Activated CD4-positive, CD25-positive, alpha-beta regulatory T cell treated with anti-CD3 and anti-CD28 coated beads, Interleukin-2, amount 50 U/mL, for 24 hours (primary cell): ENCODE data around the gene TNFRSF14.

Source experiments
- ATAC-seq, 2 donors: fragments of 150-1000 bp; cut with Tn5 transposase; one replicate each; pipeline ENCODE4 v1.10.0; 2021; ENCODE audit warnings: mild to moderate bottlenecking in 1 of 2, moderate library complexity in 1 of 2

Gene TNFRSF14

DNA sequence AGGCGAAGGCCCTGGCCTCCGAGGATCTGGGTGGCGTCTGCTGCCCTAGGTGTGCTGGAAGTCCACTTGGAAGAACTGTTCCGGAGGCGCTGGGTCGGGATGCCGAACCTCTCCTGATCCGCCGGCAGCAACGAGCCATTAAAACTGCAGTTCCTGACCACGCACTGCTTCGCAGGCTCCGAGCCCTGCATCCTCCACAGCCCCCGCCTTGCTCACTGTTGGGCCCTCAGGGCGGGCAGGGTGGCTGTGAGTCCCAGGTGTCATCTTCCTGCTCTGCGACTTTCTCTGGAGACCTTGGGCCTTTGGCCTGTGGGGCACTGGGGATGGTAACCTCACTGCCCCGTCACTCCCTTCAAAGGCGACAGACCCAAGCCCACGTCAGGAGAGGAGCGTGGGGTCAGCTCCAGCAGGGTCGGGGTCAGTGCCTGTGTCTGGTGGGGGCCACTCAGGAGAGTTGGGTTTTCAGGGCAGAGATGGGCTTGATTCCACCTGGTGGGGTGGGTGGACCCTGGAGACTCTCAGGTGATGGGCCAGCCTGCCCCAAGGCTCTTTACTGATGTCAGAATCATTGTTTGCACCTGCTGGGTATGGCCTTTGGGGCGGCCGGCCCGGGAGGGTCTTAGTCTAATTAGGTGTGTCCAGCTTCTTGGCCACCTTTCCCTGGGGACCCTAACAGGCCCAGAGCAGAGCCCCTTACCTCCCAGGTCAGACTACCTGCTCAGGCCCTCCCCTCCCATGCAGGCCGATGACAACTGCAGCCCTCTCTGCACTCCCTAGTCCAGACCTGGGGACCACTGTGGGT lies 33.5 kb downstream of the TNFRSF14 start:
- no peak for ATAC-seq

DNA sequence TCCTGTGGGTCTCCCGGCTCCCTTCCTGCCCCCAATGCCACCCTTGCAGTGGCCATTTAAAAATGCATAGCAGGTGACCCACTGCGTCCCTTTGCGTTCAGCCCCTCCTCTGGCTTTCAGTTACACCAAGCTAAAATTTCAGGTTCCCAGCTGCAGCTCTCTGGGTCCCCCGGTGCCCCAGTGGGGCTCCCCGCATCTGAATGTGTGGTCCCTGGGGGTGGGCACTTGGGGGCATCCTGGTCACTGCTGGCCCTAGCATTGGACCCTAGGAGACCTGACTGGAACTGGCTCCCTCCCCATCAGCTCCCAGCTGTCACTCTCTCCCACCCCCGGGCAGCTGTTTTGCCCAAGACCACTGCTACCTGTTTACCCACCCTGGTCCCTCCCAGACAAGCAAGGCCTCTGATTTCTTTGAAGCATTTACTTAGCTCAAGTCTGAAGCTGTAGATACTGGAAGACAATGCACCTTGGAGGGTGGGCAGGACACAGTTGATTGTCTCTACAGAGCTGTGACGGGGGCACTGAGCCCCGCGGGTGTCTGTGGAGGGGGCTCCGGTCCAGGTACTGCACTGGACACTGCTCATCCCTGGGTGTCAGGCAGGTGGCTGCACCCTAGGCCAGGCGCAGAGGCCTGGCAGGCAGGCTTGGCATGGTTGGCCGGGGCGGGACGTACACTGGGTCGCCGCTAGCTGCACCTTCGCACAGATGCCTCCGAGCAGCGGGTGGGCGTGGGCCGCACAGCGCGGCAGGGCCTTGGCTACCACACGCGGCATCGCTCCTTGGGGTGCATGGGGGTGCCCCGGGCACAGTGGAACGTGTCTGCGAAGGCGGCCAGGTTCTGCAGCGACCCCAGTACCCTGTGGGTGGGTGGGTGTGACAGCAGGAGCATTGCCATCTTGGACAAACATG lies 34.3 kb downstream of the TNFRSF14 start:
- no peak for ATAC-seq

DNA sequence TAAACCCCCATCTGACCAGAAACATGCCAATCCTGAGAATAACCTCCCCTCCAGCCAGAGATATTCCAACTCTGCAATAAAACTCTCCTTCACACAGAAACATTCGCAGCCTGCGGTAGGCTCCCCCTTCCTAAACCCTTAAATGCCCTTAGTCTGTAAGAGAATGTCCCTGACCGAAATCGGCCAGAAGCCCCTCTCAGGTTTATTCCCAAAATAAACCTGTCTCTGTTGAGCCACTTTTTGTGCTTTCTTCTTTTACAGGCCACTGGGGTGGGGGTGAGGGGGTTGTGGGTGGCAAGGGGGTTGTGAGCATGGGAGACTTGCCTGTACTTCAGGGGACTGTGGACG lies 35.0 kb downstream of the TNFRSF14 start:
- no peak for ATAC-seq

DNA sequence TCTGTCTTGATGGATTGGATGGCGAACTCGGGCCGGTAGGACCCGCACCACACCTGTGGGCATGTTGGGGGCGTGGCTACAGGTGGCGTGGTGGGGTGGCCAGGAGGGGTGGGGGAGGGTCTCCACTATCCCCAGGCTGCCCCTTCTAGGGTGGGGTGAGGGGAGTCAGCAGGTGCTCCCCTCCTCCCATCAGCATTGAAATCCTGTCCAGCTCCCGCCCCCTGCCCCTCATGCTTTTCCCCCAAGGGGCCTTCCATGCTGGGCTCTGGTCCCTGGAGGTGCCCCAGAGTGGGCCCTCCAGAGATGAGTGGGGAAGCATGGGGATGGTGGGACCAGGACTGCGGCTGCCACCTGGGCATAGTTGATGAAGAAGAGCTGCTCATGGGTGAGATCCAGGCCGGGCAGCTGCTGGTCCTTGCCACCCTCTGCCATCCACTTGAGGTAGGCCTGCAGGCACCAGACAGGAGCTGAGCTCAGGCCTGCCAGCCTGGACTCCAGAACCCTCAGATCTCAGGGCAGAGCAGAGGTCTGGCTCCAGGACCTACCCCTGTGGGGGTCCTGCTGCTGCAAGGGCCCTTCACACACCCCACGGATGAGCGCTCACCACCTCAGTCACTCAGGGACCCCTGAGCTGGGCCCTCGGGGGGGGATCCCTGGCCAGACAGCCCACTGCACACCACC lies 35.5 kb downstream of the TNFRSF14 start:
- ATAC-seq, result no peak

DNA sequence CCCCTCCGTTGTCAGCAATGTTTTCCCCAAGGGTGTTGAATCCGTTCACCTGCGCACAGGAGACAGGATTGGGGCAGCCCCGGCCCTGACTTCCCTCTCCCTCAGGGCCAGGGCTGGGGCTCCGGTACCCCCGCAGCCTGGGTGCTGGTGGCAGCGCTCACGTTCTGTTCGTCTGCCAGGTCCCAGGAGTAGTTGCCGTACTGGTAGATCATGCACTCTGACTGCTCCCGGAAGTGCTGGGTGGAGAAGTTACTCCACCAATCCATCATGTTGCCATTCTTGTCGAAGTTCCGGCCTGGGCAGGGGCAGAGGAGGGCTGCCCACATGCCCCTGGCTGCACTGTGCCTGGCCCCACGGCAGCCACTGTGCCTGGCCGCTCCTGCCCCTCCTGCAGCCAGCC lies 36.5 kb downstream of the TNFRSF14 start:
- peak in 1 of 2 donors; percentile 27 for ATAC-seq

DNA sequence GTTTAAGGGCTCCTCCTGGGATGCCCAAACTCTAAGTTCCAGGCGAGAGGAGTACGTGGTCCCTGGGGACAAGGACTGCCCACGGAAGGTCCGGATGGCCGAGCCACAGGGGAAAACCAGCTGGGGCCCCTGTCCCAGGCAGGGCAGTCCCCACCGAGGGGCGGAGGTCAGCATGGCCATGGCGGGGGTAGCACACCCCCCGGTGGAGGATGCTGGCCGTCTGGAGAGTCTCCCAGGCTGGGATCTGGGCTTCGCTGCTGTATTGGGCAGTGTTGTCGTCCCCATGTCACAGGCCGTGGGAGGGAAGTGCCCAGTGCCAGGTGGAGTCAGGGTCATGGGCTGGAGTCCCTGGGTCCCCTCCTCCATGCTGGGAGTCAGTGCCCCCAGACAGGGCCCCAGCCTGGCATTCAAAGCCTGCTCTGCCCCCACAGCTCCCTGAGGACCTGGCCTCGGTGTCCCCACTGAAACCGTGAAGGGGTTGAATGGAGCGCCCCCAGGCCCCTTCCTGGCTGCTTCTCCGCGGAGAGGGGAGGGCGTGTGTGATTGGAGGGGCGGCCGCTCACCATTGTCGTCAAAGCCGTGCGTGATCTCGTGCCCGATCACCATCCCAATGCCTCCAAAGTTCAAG lies 37.2 kb downstream of the TNFRSF14 start:
- ATAC-seq, result no peak

DNA sequence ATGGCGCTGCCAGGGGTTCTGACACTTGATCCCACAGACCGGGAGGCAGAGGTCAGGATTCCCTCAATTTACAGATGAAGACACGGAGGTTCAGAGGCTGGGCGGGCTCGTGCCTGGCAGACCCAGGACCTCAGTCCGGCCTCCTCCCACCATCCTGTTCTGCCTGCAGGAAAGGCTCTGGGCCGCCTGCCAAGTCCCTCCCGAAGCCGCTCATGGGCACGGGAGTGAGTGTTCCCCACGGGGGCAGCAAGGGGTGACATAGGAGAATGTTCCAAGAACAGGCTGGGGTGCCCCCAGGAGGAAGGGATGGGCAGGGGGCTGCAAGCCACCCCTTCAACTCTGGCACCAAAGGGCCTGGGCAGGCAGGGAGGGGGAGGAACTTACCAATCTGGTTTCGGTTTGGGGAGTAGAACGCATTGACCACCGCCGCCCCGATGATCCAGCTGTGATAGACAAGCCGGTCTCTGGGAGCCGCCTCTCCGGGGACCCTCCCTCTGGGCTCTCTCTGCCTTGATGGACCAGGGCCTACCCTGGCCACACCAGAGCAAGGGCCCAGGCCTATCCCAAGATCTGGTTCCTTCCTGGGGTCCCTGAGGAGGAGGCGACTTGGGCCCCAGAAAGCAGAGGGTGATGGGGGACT lies 38.0 kb downstream of the TNFRSF14 start:
- no peak for ATAC-seq

DNA sequence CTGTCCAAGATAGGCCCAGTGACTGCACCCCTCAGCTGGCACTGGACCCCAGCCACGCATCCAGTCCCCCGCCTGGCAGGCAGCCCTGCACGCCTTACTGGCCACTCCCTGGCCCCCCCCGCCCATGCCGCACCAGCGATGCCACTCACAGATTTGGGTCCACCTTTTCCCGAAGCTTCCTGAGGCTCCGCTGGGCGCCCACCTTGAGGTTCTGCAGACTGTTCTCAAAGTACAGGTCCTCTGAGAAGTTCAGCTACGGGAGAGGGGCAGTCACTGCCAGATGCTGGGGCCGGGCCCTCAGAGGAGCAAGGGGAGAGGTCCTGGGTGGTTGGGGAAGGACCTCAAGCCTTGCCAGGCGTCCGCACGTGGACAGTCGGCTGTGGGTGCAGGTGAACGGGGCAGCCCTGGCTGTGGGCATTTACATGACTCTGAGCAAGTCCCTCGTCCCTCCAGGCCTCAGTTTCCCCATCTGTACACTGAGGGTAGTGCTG lies 38.5 kb downstream of the TNFRSF14 start:
- no peak for ATAC-seq

DNA sequence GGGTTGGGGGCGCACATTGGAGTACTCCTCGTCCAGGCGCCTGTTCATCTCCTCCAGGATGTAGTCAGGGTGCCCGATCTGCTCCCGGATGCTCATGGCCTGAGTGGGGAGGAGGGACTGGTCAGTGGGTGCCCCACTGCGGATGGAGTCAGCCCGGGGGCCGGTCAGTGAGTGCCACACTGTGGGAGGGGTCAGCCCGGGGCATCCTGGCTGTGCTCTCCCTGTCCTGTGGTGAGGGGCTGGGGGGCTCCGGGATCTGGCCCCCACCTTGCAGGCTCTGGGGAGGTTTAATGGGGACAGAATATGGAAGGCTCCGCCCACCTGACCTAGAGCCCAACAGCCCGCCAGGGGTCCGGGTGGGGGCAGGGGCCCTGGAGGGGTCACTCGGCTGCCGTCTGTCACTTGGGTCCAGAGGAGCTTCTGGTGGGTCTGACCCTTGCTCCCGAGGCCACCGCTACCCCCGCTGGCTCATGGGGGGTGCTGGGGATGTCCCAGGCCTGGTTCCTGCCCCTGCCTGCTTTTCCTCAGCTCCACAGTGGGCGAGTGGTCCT lies 39.2 kb downstream of the TNFRSF14 start:
- no peak for ATAC-seq

DNA sequence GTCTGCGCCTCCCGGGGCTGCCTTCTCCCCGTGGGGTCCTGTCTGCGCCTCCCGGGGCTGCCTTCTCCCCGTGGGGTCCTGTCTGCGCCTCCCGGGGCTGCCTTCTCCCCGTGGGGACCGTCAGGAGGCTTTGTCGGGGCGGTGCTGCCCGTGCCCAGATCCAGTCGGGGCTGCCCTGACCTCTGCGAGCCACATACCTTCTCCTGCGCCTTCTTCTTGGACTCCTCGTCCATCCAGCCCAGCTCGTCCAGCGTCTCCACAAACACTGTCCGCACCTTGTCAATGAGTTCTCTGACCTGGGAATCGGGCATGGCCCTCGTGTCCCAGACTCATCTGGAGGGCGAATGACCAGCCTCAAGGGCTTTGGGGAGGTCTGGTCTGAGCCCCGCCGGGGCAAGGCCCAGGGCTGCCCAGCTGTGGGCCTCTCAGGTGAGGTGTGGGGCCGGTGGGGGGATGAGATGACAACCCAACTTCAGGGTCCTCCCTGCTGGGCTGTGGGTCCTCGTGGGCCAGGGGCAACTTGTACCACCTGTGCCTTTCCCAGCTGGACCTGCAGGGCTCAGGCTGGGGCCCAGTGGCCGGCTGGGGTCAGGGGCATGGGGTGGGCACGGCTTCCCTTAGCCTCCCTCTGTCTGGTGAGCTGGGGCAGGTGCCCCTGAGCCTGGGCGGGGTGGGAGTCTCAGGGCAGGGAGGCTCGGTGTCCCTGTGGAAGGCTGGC lies 39.8 kb downstream of the TNFRSF14 start:
- no peak for ATAC-seq

DNA sequence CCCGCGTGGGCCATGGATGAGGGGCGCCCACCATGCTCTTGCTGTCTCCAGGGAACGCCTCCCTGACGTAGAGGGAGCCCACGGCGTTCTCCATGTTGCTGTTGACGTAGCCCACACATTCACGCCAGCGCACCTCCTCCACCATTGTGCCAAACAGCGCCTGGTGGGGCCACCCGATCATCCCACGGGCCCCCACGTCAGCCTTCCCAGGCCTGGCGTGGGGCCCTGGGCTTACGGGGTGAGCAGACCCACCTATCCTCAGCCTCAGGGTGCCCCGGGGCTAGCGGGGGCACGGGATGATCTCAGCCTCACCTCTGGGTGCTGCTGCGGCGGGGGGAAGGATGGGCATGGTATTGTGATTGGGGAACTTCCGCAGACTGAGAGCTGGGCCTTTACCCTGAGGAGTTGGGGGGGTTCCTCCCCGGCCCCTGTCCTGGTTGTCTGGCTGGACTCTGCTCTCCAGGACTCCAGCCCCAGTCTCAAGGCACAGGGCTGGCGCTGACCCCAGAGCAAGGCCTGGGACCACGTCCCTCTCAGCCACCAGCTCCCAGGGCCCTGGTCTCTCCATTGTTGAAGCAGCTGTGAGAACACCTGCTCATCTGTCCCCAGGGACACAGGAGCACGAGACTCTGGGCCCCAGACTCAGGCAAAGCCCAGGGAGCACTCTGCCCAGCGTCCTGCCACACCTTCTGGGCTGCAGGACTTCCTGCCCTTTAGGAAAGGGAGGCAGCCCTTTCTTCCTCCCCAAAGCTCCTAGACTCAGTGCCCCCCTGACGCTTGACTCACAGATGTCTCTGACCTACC lies 40.6 kb downstream of the TNFRSF14 start:
- no peak for ATAC-seq

DNA sequence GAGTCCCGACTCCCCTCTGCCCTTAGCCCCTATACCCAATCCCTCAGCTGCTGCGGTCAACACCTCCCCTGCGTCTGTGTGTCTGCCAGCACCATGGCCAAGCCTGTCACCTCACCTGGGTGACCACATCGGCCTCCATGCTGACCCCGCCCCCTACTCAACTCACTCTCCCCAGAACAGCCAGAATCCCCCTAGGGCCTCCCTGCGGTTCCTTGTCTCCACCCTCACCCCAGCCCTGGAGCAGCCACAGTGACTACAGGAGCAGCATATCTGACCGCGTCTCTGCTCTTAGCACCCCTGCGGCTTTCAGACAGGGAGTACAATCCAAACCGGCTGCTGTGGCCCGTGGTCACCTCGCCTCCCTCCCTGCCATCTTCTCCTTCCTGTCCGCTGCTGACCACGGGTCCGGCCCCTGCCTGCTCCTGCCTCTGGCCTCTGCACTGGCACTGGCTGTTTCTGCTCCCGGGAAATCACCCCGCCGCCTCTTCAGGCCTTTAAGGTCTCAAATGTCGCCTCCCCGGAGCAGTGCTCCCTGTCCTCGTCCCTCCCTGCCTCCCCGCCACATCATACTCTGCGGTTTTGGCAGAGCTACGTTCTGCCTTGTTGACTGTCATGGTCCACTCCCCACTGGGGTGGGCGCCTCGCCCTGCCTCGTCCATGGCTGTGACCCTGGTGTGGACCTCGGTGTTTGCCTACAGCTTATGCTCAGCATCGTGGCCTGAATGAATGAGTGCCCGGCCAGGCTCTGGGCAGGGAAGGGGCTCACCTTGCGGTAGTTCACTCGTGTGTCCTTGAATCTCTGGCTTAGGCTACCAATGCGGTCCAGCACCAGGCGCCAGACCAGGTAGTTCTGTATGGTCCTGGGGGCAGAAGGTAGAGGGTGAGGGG lies 41.5 kb downstream of the TNFRSF14 start:
- ATAC-seq, result no peak

DNA sequence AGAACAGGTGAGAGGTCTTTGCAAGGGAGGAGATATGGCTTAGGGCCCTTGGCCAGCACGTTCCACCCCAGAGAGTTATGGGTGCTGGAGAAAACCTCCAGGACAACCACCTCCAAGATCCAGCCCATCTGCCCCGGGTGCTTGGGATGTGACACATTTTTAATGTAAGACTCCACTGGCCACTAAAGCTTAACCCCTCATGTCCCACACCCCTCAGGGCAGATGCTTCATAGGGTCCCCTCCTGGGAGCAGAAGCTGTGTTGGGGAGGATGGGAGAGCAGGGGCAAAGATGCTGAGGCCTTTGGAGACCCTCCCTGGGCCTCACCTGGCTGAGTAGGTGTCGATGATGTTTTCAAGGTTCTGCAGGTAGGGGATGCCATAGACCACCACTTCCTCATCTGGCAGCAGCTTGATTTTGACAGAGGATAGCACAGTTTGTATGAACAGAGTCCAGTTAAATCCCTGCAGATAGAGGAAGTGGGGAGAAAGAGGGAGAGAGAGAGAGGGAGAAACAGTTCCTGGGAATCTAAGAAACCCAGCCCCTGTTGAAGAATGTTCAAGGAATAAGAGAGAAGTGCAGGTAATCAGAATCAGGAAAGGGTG lies 42.3 kb downstream of the TNFRSF14 start:
- ATAC-seq, result no peak

DNA sequence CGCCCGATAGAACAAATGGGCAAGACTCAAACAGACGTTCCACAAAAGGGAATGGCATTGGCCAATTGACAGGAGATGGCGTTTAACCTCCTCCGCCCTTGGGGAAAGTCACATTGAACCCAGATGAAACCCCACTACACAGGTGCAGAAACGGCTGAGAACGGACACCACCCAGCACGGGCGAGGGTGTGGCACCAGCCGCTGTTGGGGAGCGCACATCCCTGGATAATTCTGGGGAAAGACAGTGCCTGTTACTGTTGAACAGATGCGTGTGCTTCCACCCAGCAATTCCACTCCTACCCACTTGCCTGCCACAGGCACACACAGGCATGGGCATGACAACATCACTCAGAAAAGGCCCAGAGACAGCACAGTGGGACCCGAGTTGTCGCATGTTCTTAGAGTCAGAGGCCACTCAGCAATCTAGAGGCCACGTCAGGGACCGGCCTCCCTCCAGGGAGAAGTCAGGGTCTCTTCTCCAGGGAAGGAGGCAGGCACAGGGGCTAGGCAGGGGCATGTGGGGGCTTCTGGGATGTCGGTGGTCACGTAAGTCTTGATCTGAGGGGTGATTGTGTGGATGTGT lies 45.6 kb downstream of the TNFRSF14 start:
- no peak for ATAC-seq

DNA sequence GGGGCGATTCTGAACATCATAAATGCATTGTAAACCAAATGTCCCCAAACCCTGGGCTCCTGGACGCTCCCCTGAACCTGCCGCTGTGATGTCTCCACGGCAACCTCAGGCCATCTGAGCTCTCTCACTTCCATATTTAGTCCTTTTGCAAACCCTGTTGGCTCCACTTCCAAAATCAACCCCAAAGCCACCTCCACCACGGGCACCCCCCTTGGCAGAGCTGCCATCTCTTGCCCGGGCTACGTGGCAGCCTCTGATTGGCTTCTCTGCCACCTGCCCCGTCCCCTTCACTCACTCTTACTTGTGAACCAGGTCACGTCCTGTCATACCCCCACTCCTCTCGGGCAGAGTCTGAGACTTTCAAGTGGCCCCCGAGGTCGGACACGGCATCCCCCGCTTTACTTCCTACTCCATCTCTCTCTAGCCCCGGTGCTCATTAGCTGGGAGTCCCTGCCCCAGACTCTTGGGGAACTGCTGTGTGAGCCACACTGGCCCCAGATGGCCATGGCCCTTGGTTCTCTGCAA lies 46.2 kb downstream of the TNFRSF14 start:
- ATAC-seq, result no peak

DNA sequence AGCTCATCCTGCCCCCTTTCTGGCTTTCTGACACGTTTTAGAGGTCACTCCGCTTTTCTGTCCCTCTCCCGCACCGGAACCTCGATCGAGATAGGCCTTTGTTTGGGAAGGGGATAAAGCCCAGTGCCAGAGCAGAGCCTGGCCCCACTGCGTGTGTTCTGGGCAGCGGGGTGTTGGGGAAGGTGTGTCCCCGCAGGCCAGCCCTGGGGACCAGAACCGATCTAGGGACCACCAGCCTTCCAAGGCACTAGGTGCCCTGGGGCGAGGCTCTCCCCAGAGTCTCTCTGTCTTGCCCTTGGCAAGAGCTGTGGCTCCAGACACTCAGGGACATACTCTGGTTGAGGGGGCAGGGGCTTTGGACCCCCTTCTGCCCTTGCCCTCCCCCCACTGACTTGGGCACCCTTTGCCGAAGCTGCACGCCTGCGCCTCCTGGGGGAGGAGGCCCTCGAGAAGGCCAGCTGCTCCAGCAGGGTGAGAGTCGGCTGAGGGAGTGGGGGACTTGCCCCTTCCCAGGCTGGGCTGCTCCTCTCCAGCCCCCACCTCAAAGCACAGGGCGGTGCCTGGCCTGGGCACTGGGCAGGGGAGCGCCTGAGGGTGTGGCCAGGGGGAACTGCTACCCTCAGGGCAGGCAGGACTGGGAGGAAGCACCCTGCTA lies 46.8 kb downstream of the TNFRSF14 start:
- no peak for ATAC-seq

DNA sequence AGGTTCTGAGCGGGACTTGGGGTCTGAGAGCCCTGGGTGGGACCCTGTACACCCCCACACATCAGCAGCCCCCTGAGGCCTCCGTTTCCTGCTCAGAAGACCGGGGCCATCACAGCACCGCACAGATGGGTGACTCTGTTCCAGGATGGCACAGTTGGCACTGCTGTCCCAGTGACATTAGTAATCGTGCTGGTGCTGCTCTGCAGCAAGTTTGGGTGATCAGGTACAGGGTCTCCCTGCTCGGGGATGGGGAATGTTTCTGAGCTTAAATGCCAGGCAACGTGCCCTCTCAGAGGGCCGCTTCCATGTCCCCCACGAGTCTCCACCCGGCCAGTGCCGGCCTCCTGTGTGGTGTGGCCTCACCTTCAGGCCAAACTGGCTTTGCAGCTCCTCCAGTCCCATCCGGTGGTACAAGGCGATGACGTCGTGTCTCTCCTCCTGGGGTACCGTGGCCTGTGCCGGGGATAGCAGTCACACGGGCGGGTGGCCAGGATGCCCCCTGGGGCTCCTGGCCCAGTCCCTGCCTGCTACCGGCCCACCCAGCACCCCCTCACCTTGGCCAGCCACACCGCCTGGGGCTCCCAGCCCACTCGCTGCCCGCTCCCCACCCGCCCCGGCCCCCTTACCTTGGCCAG lies 47.5 kb downstream of the TNFRSF14 start:
- no peak for ATAC-seq
